ENCODE data around the gene DUS1L.

Gene DUS1L

GRCh38 chr17:82055023-82055964 lies 10.3 kb downstream of the DUS1L start:
- FAIRE-seq = no peak

GRCh38 chr17:82054351-82055022 lies 11.1 kb downstream of the DUS1L start:
- no peak for FAIRE-seq

GRCh38 chr17:82053556-82054263 lies 11.9 kb downstream of the DUS1L start:
- no peak for FAIRE-seq

- no peak for FAIRE-seq
Measured at GRCh38 chr17:82053130-82053529, 12.5 kb downstream of the DUS1L start.

- FAIRE-seq = no peak
Measured at GRCh38 chr17:82052638-82053059, 13.0 kb downstream of the DUS1L start.

- FAIRE-seq = no peak
Measured at GRCh38 chr17:82051776-82052637, 13.6 kb downstream of the DUS1L start, which contains the start of the genes GPS1 and RFNG. Gene GPS1 (plus strand): TSS chr17:82051898. CDS start chr17:82051932, 34 bp downstream. Gene RFNG (minus strand): TSS chr17:82051811. CDS start chr17:82051766, 45 bp downstream.

GRCh38 chr17:82050761-82051641 lies 14.6 kb downstream of the DUS1L start:
- FAIRE-seq = no peak

- FAIRE-seq = no peak
Measured at GRCh38 chr17:82050152-82050760, 15.3 kb downstream of the DUS1L start.

GRCh38 chr17:82049521-82049971 lies 16.1 kb downstream of the DUS1L start:
- no peak for FAIRE-seq

- FAIRE-seq = no peak
Measured at GRCh38 chr17:82049106-82049505, 16.5 kb downstream of the DUS1L start.

- FAIRE-seq = no peak
Measured at GRCh38 chr17:82048571-82048971, 17.0 kb downstream of the DUS1L start.

- FAIRE-seq = no peak
Measured at GRCh38 chr17:82047914-82048570, 17.6 kb downstream of the DUS1L start.

- no peak for FAIRE-seq
Measured at GRCh38 chr17:82047379-82047778, 18.2 kb downstream of the DUS1L start.

GRCh38 chr17:82046903-82047302 lies 18.7 kb downstream of the DUS1L start:
- FAIRE-seq = no peak

- no peak for FAIRE-seq
Measured at GRCh38 chr17:82045936-82046484, 19.6 kb downstream of the DUS1L start.

GRCh38 chr17:82043507-82043906 lies 22.1 kb downstream of the DUS1L start:
- no peak for FAIRE-seq

- FAIRE-seq = no peak
Measured at GRCh38 chr17:82042649-82043048, 23.0 kb downstream of the DUS1L start.

GRCh38 chr17:82041144-82041814 lies 24.3 kb downstream of the DUS1L start:
- FAIRE-seq = no peak

GRCh38 chr17:82039695-82040299 lies 25.8 kb downstream of the DUS1L start:
- FAIRE-seq = no peak
